Activated effector memory CD4-positive, alpha-beta T cell treated with anti-CD3 and anti-CD28 coated beads, Interleukin-2, amount 50 U/mL, for 16 hours (primary cell): ENCODE results near the gene NCKAP1.
"Not testable (repeated sequence)": the region's sequence is repeated elsewhere in the genome, so short reads cannot be mapped to it uniquely, and the experiment has no call there.

Experiments used
- DNase-seq: peaks from one replicate; pipeline ENCODE4 v3.0.0-alpha.2; 2020

The NCKAP1 gene

DNA sequence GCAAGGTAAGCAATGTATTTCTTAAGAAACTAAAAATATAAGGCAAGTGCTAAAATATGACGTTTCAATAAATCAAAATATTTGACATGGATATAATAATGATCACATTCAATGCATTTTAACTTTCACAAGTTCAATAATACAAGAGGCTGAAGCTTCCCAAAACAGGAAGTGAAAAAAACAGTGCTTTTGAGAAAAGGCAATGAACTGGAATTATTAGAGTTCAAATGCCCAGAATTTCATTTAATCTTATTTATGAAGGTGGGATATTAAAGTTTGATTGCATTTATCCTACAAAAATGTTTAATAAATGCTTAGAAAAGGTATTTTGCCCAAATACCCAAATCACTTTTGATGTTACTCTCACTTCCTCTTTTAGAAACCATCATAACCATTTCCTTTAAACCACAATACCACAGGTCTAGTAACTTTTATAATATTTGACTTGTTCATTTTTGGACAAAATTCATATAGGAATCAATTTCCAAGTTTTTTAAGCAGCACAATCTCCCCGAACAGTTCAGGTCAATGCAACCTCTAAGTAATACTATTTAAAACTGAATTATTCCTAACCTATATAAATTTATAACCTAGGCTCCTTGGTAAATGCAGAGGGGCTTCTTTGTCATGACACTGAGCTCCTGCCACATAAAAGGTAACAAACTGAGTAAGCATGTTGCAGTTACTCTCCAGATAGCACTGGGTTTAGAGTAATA, 2.1 kb downstream of the NCKAP1 start:
- no peak for DNase-seq

DNA sequence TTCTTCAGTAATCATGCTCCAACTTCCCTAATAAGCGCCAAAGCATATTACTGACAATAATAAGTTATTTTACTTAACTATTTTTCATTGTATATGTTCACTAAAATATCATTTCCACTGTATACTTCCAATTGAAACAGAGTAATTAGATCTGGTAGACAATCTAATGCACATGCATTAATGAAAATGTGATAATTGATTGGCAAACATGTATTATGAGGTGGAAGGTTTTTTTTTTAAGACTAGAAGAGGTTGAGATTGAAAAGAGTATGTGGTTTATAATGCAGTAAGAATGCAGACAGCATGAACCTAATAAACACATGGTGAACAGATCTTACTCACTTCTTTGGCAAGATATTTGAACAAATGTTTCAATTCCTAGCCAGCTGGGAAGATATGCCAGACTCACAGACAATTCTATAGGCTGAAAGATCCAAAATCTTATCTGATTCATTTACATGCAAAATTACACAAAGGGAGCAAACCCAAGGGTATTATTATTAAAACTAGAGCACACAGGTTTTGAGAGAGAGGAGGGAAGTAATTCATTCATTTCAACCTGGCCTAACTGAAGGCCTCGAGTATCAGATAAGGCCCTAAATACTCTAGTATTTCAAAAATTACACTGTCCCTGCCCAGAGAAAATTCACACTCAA, 2.8 kb downstream of the NCKAP1 start:
- no peak for DNase-seq

DNA sequence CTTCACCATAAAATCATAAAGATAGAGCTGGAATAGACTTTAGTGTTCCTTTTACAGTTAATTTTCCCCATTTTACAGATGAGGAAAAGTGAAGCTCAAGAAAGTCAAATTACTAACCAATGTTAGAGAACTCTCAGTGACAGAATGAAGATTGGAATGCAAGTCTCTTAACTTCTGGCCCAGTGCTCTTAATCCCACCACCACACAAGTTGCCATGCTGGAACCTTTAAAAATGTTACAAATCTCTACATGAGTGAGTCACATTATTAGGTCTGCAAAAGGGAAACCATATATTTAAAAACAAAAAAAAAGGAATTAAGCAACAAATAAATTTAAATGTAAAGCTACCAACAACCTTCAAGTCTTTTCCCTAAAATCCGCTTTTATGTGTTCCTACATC, 3.5 kb downstream of the NCKAP1 start:
- no peak for DNase-seq

DNA sequence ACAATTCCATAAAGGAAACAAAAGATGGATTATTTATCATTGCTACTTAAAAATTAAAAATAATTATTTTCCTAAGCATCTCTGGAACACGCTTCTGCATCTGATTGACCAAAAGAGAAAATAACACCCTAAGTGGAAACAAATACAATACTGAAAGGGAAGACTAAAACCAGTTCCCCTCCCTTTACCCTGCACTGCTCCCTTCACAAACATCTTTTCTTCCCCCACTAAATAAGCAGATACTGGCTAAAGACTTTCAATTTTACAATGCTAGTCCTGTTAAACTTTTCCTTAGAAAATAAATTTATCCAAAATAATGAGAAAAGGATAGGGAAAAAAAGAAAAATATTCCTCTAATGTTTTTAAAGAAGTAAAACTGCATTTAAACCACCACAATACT, 4.3 kb downstream of the NCKAP1 start:
- DNase-seq = no peak

- no peak for DNase-seq
Observed at GRCh38 chr2:183031911-183032794, 6.1 kb downstream of the NCKAP1 start.

GRCh38 chr2:183029219-183029618, 9.0 kb downstream of the NCKAP1 start:
- no peak for DNase-seq

- no peak for DNase-seq
Observed at GRCh38 chr2:183028108-183028507, 10.1 kb downstream of the NCKAP1 start.

- DNase-seq = no peak
Observed at GRCh38 chr2:183027443-183027842, 10.8 kb downstream of the NCKAP1 start.

DNA sequence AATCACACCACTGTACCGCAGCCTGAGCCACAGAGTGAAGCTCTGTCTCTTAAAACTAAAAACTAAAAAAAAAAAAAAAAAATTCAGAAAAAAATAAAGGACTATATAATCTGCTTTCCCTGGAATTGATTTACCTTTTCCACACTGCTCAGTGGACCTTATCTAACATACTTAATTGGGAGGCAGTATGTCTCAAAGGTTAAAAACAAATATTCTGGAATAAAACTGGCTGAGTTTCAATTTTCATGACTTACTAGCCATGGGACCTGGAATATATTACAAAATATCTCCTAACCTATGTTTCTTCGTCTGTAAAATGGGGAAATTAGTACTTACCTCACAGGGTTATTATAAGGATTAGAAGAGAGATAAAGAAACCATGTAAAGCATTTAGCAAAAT, 11.8 kb downstream of the NCKAP1 start:
- DNase-seq = no peak

GRCh38 chr2:183025993-183026392, 12.3 kb downstream of the NCKAP1 start:
- no peak for DNase-seq

- no peak for DNase-seq
Observed at GRCh38 chr2:183024339-183025095, 13.7 kb downstream of the NCKAP1 start.

DNA sequence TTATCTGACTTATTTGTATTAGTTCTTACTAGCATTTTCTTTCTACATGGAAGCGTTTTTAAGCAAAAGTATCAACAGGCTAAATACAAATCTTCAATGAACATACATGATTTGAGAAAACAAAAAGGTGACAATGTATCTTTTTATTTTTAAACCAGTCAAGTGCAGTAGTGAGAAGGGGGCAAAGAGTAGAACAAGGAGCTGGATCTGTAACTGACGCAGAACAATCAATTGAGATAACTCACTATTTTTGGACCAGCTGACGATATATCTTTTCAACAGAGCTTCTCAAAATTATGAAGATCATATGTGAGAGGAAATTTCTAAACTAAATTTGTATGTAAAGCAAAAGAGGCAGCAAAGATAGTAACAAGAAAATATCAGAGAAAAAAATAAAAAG, 15.5 kb downstream of the NCKAP1 start:
- no peak for DNase-seq

- no peak for DNase-seq
Observed at GRCh38 chr2:183021613-183022012, 16.6 kb downstream of the NCKAP1 start.

- no peak for DNase-seq
Observed at GRCh38 chr2:183019718-183020442, 18.4 kb downstream of the NCKAP1 start.

DNA sequence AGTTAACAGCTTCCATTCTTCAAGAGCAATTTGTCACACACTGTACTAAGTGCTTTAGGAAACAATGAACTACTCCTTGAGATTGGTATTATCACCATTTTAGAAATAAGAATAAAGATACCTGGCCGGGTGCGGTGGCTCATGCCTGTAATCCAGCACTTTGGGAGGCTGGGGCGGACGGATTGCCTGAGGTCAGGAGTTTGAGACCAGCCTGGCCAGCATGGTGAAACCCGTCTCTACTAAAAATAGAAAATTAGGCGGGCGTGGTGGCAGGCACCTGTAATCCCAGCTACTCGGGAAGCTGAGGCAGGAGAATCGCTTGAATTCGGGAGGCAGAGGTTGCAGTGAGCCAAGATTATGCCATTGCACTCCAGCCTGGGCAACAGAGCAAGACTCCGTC, 20.4 kb downstream of the NCKAP1 start:
- not testable (repeated sequence) for DNase-seq

- no peak for DNase-seq
Observed at GRCh38 chr2:183014005-183014404, 24.3 kb downstream of the NCKAP1 start.

DNA sequence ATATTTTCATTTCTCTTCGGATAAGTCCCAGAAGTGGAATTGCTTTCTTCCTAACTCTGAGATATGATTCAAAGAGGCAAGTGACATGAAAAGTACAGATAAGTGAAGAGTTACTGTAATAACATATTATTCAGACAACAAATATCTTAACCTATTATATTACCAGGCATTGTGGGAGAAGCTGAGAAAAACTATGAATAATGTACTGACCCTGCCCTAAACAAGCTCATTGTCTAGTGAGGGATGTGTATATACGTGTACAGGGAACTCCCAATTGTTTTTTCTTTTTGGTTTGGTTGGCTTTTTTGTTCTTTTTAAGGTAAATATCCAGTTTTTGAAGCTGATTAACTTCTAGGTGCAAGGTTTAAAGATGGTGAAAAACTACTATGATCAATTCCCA, 26.5 kb downstream of the NCKAP1 start:
- DNase-seq = no peak

GRCh38 chr2:183010112-183010511, 28.1 kb downstream of the NCKAP1 start:
- DNase-seq = no peak

- DNase-seq = no peak
Observed at GRCh38 chr2:183009249-183009899, 28.9 kb downstream of the NCKAP1 start.

DNA sequence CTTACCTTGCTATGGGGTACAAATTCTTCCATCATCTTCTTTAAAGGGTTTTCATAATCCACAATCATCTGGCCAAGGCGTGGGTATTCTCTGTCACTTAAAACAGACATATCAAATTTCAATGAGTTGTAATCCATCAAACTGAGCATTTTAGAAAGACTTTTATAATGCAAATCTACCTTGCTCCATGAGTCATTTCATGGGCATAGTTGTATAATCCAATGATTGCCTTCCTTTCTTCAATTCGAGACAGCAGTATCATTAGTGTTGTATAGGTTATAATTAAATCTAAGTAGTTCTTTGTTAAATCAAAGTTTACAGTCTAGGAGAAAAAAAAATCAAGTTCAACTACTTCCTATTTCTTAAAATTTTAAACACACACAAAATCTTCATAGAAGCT, 36.3 kb downstream of the NCKAP1 start:
- no peak for DNase-seq

- no peak for DNase-seq
Observed at GRCh38 chr2:183000846-183001245, 37.4 kb downstream of the NCKAP1 start.
